HCT116 (cell line): ENCODE measurements around the gene INS. TPM values are rescaled to one million over a fixed set of nuclear protein-coding genes. Genes with fewer than 3 reads are reported as not detected.

Experiments used
- ATAC-seq: fragments of 200-7000 bp; cut with Tn5 transposase; 2 replicates; pipeline ENCODE4 v1.9.1; 2020; ENCODE audit warnings: mild to moderate bottlenecking, moderate library complexity
- BruUV-seq: library from RNA; stranded (reverse); fragments of 400-500 nt; replicated peaks from 2 replicates; lab custom pipeline; 2021; lab: Mats Ljungman, UMichigan
- CTCF ChIA-PET: fragments of 300-600 bp; sonication (Branson Sonifier 250); formaldehyde crosslinking; loops from one replicate; lab custom pipeline; 2021; ENCODE audit warnings: antibody characterized with exemption; lab: Charles Lee
- POLR2A ChIA-PET: fragments of 300-600, 350-600 bp; sonication (Branson Sonifier 250); formaldehyde crosslinking; loops from one replicate; lab custom pipeline; 2021; ENCODE audit warnings: antibody characterized with exemption; lab: Charles Lee
- RAD21 ChIA-PET, 2 experiments: fragments of 300-600 bp; sonication (Branson Sonifier 250); formaldehyde crosslinking; loops; one replicate each; lab custom pipeline; 2023; ENCODE audit warnings: low total read pairs in 2 of 2; ENCODE audit not compliant: uncharacterized antibody in 2 of 2, unreplicated experiment in 2 of 2, low non-redundant PET in 1 of 2; lab: Charles Lee
- DNase-seq: peaks from one replicate; pipeline ENCODE4 v3.0.0-alpha.2; 2010; ENCODE audit warnings: low read depth, low spot score
- H2AFZ ChIP-seq: fragments of 200-600 bp; shearing (Covaris generic), sonication (generic); 2 replicates; pipeline ENCODE4 v1.6.1; 2017; ENCODE audit warnings: low read depth, mixed run types, mixed read lengths, antibody characterized with exemption, low read length; ENCODE audit not compliant: poor library complexity, severe bottlenecking
- H3K27ac ChIP-seq: 2 replicates; pipeline ENCODE4 v1.5.1; 2012; ENCODE audit warnings: low read depth, low read length
- H3K27me3 ChIP-seq: fragments of 200-600 bp; sonication (generic); 2 replicates; pipeline ENCODE4 v1.6.1; 2016; ENCODE audit warnings: mixed run types, low read length, mixed read lengths; ENCODE audit not compliant: insufficient read depth
- H3K36me3 ChIP-seq, 2 experiments: fragments of 200-500 bp in 1 of 2; fragments of 200-600 bp in 1 of 2; sonication (Bioruptor generic) in 1 of 2; sonication (generic) in 1 of 2; 2 replicates each; pipeline versions ENCODE4 v1.5.1 to v1.6.1; 2014 to 2016; ENCODE audit warnings: low read length in 2 of 2, inconsistent platforms in 1 of 2, mixed read lengths in 1 of 2, mixed run types in 1 of 2; ENCODE audit not compliant: insufficient read depth in 2 of 2, control insufficient read depth in 1 of 2
- H3K4me1 ChIP-seq, 2 experiments: fragments of 200-600 bp in 1 of 2; sonication (generic) in 1 of 2; 2 replicates each; pipeline versions ENCODE4 v1.5.1 to v1.6.1; 2012 to 2017; ENCODE audit warnings: low read length in 2 of 2, inconsistent platforms in 1 of 2, mild to moderate bottlenecking in 1 of 2, mixed read lengths in 1 of 2, mixed run types in 1 of 2, moderate library complexity in 1 of 2; ENCODE audit not compliant: insufficient read depth in 2 of 2, control insufficient read depth in 1 of 2
- H3K4me2 ChIP-seq: fragments of 200-600 bp; sonication (generic); 2 replicates; pipeline ENCODE4 v1.6.1; 2017; ENCODE audit warnings: mixed run types, low read length, mixed read lengths
- H3K4me3 ChIP-seq, 2 experiments: fragments of 200-600 bp in 1 of 2; sonication (generic) in 1 of 2; replicated peaks in 1 of 2; 2 replicates each; pipeline ENCODE4 v1.5.1; 2011 to 2016; ENCODE audit warnings: low read length in 2 of 2, control low read depth in 1 of 2, low read depth in 1 of 2, mild to moderate bottlenecking in 1 of 2, mixed read lengths in 1 of 2, mixed run types in 1 of 2
- H3K79me2 ChIP-seq: fragments of 200-600 bp; sonication (generic); 2 replicates; pipeline ENCODE4 v1.6.1; 2017; ENCODE audit warnings: mild to moderate bottlenecking, mixed run types, low read length, moderate library complexity, mixed read lengths; ENCODE audit not compliant: insufficient read depth
- H3K9ac ChIP-seq: fragments of 200-600 bp; sonication (generic); 2 replicates; pipeline ENCODE4 v1.6.1; 2016; ENCODE audit warnings: low read length, mixed read lengths
- H3K9me2 ChIP-seq: fragments of 200-600 bp; sonication (generic), shearing (Covaris generic); 2 replicates; pipeline ENCODE4 v1.6.1; 2017; ENCODE audit warnings: mixed run types, mild to moderate bottlenecking, moderate library complexity; ENCODE audit not compliant: insufficient read depth
- H3K9me3 ChIP-seq, 2 experiments: fragments of 200-500 bp in 1 of 2; fragments of 200-600 bp in 1 of 2; sonication (Bioruptor generic) in 1 of 2; sonication (generic) in 1 of 2; 2 replicates each; pipeline ENCODE4 v1.6.1; 2014 to 2017; ENCODE audit warnings: low read length in 2 of 2, mixed read lengths in 2 of 2, inconsistent platforms in 1 of 2, low read depth in 1 of 2, mild to moderate bottlenecking in 1 of 2, mixed run types in 1 of 2, moderate library complexity in 1 of 2; ENCODE audit not compliant: control insufficient read depth in 1 of 2, insufficient read depth in 1 of 2
- H4K20me1 ChIP-seq: fragments of 200-600 bp; sonication (generic), shearing (Covaris generic); 2 replicates; pipeline ENCODE4 v1.6.1; 2017; ENCODE audit warnings: mixed run types, mild to moderate bottlenecking, moderate library complexity; ENCODE audit not compliant: insufficient read depth
- CBX3 ChIP-seq: IDR thresholded peaks from 2 replicates; pipeline ENCODE4 v1.6.1; 2012; ENCODE audit warnings: low read depth
- CEBPB ChIP-seq: IDR thresholded peaks from 2 replicates; pipeline ENCODE4 v1.6.1; 2012; ENCODE audit warnings: low read depth
- EGR1 ChIP-seq: IDR thresholded peaks from 2 replicates; pipeline ENCODE4 v1.6.1; 2012; ENCODE audit warnings: low read depth
- EZH2 ChIP-seq: fragments of 200-600 bp; sonication (generic); IDR thresholded peaks from 2 replicates; pipeline ENCODE4 v1.6.1; 2017; ENCODE audit warnings: antibody characterized with exemption, mixed run types
- EZH2phosphoT487 ChIP-seq: fragments of 200-600 bp; IDR thresholded peaks from 2 replicates; pipeline ENCODE4 v1.6.1; 2018; ENCODE audit warnings: antibody characterized with exemption, borderline replicate concordance
- FOSL1 ChIP-seq: IDR thresholded peaks from 2 replicates; pipeline ENCODE4 v1.6.1; 2012; ENCODE audit warnings: low read depth
- JUND ChIP-seq: IDR thresholded peaks from 2 replicates; pipeline ENCODE4 v1.6.1; 2012
- POLR2A ChIP-seq: IDR thresholded peaks from 2 replicates; pipeline ENCODE4 v1.7.0; 2011; ENCODE audit warnings: borderline replicate concordance; ENCODE audit not compliant: insufficient read depth, insufficient read length; ENCODE audit errors: extremely low read depth
- RAD21 ChIP-seq: IDR thresholded peaks from 2 replicates; pipeline ENCODE4 v1.6.1; 2012; ENCODE audit warnings: low read depth, mild to moderate bottlenecking
- SIN3A ChIP-seq: IDR thresholded peaks from 2 replicates; pipeline ENCODE4 v1.6.1; 2012; ENCODE audit warnings: low read depth
- SP1 ChIP-seq: IDR thresholded peaks from 2 replicates; pipeline ENCODE4 v1.6.1; 2012; ENCODE audit warnings: low read depth
- SRF ChIP-seq: IDR thresholded peaks from 2 replicates; pipeline ENCODE4 v1.6.1; 2012; ENCODE audit warnings: low read depth
- TCF7L2 ChIP-seq: IDR thresholded peaks from 2 replicates; pipeline ENCODE4 v1.7.0; 2011; ENCODE audit warnings: borderline replicate concordance, inconsistent platforms; ENCODE audit not compliant: insufficient read depth, insufficient read length; ENCODE audit errors: extremely low read depth
- YY1 ChIP-seq: IDR thresholded peaks from 2 replicates; pipeline ENCODE4 v1.6.1; 2011; ENCODE audit warnings: low read length, low read depth, moderate library complexity, mild to moderate bottlenecking; ENCODE audit not compliant: insufficient replicate concordance; ENCODE audit errors: extremely low read depth
- ZFX ChIP-seq: fragments of 450-650 bp; IDR thresholded peaks from 2 replicates; pipeline ENCODE4 v1.6.1; 2017
- intact Hi-C: fragments of 100-400 bp; cut with micrococcal nuclease; formaldehyde crosslinking; loops from 2 replicates; pipeline ENCODE4 v1.10.0; 2022
- total RNA-seq: library from RNA; stranded (reverse); gene quantifications from one replicate; pipeline ENCODE4 v1.2.1, GENCODE V29; 2021; ENCODE audit not compliant: unreplicated experiment
- TF ChIP-seq, protein P1 (sequence below), 3 experiments: fragments of 200-600 bp in 1 of 3; sonication (generic) in 1 of 3; IDR thresholded peaks in 2 of 3; conservative IDR thresholded peaks in 1 of 3; 2 replicates each; pipeline ENCODE4 v1.5.1; 2012 to 2017; ENCODE audit warnings: low read depth in 2 of 3, low read length in 2 of 3, antibody characterized with exemption in 1 of 3, borderline replicate concordance in 1 of 3, control low read depth in 1 of 3, mild to moderate bottlenecking in 1 of 3, mixed read lengths in 1 of 3, mixed run types in 1 of 3, moderate library complexity in 1 of 3; ENCODE audit not compliant: insufficient read depth in 1 of 3
- TF ChIP-seq, protein P2 (sequence below): IDR thresholded peaks from 2 replicates; pipeline ENCODE4 v1.6.1; 2011; ENCODE audit warnings: mild to moderate bottlenecking, low read length, moderate library complexity; ENCODE audit not compliant: insufficient replicate concordance; ENCODE audit errors: extremely low read depth
- TF ChIP-seq, protein P3 (sequence below): IDR thresholded peaks from 2 replicates; pipeline ENCODE4 v1.6.1; 2012
- TF ChIP-seq, protein P4 (sequence below): IDR thresholded peaks from 2 replicates; pipeline ENCODE4 v1.6.1; 2012; ENCODE audit warnings: low read depth

The INS gene
- total RNA-seq, 1 experiment from 2014 or later, result 0.44 TPM

DNA sequence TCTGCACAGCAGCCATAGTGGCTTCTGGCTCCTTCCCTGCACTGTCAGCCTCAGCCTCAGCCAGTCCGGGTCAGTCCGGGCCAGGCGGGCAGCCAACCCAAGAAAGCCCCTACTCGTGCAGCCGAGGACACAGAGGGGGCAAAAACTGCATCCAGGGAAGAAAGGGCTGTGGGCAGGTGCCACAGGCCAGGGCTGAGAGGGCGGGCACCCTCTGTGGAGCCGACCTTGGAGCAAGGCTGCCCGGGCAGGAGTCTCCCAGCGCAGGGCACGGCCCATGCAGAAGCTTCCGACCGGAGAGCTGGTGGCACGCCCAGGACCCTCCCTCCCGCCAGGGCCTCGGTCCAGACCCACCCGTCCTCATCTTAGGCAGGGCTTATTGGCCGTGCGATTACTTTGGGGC lies 21.1 kb upstream of the INS start:
- H3K9ac ChIP-seq, result no peak overlapping the region
- no peak overlapping the region for H2AFZ ChIP-seq
- peaks cover 30 to 57% of the 10 kb centered on the region in 2 experiments for H3K4me1 ChIP-seq
- ATAC-seq (no peak), DNase-seq (no peak)
- no peaks in the 10 kb centered on the region for H3K36me3 ChIP-seq
- POLR2A ChIA-PET, result no interaction called here
- CTCF ChIA-PET, result no interaction called here
- intact Hi-C loops, result loop anchor here (5.0 kb wide), 1 partner anchor 220 kb away; the partner anchor contains the start of gene TSSC4
- no peaks in the 10 kb centered on the region for H3K27me3 ChIP-seq
- RAD21 ChIA-PET, result no interaction called here
- H3K27ac ChIP-seq, result no peak overlapping the region
- no TSS peak for BruUV-seq
- no peaks in the 10 kb centered on the region for H3K9me2 ChIP-seq
- H3K79me2 ChIP-seq, result no peaks in the 10 kb centered on the region
- H3K9me3 ChIP-seq, result no peaks in the 10 kb centered on the region
- no peak overlapping the region for H3K4me3 ChIP-seq
- TF ChIP-seq FOSL1 (no peak), EGR1 (no peak), EZH2phosphoT487 (no peak), SIN3A (no peak), CEBPB (no peak), YY1 (no peak), EZH2 (no peak), TCF7L2 (no peak), RAD21 (no peak), CBX3 (no peak), POLR2A (no peak), SP1 (no peak), JUND (no peak), SRF (no peak), ZFX (no peak)
- TF ChIP-seq, protein P1, sequence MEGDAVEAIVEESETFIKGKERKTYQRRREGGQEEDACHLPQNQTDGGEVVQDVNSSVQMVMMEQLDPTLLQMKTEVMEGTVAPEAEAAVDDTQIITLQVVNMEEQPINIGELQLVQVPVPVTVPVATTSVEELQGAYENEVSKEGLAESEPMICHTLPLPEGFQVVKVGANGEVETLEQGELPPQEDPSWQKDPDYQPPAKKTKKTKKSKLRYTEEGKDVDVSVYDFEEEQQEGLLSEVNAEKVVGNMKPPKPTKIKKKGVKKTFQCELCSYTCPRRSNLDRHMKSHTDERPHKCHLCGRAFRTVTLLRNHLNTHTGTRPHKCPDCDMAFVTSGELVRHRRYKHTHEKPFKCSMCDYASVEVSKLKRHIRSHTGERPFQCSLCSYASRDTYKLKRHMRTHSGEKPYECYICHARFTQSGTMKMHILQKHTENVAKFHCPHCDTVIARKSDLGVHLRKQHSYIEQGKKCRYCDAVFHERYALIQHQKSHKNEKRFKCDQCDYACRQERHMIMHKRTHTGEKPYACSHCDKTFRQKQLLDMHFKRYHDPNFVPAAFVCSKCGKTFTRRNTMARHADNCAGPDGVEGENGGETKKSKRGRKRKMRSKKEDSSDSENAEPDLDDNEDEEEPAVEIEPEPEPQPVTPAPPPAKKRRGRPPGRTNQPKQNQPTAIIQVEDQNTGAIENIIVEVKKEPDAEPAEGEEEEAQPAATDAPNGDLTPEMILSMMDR (IDR thresholded peaks at IDR 0.05 in 2 of 3, conservative IDR thresholded peaks at IDR 0.05 in 1 of 3; ENCODE audit: borderline replicate concordance in 1 of 3, insufficient read depth in 1 of 3, low read depth in 2 of 3, low read length in 2 of 3), result no peak
- TF ChIP-seq, protein P2, sequence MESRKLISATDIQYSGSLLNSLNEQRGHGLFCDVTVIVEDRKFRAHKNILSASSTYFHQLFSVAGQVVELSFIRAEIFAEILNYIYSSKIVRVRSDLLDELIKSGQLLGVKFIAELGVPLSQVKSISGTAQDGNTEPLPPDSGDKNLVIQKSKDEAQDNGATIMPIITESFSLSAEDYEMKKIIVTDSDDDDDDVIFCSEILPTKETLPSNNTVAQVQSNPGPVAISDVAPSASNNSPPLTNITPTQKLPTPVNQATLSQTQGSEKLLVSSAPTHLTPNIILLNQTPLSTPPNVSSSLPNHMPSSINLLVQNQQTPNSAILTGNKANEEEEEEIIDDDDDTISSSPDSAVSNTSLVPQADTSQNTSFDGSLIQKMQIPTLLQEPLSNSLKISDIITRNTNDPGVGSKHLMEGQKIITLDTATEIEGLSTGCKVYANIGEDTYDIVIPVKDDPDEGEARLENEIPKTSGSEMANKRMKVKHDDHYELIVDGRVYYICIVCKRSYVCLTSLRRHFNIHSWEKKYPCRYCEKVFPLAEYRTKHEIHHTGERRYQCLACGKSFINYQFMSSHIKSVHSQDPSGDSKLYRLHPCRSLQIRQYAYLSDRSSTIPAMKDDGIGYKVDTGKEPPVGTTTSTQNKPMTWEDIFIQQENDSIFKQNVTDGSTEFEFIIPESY, result no peak
- TF ChIP-seq, protein P3, sequence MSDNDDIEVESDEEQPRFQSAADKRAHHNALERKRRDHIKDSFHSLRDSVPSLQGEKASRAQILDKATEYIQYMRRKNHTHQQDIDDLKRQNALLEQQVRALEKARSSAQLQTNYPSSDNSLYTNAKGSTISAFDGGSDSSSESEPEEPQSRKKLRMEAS, result no peak
- TF ChIP-seq, protein P4, sequence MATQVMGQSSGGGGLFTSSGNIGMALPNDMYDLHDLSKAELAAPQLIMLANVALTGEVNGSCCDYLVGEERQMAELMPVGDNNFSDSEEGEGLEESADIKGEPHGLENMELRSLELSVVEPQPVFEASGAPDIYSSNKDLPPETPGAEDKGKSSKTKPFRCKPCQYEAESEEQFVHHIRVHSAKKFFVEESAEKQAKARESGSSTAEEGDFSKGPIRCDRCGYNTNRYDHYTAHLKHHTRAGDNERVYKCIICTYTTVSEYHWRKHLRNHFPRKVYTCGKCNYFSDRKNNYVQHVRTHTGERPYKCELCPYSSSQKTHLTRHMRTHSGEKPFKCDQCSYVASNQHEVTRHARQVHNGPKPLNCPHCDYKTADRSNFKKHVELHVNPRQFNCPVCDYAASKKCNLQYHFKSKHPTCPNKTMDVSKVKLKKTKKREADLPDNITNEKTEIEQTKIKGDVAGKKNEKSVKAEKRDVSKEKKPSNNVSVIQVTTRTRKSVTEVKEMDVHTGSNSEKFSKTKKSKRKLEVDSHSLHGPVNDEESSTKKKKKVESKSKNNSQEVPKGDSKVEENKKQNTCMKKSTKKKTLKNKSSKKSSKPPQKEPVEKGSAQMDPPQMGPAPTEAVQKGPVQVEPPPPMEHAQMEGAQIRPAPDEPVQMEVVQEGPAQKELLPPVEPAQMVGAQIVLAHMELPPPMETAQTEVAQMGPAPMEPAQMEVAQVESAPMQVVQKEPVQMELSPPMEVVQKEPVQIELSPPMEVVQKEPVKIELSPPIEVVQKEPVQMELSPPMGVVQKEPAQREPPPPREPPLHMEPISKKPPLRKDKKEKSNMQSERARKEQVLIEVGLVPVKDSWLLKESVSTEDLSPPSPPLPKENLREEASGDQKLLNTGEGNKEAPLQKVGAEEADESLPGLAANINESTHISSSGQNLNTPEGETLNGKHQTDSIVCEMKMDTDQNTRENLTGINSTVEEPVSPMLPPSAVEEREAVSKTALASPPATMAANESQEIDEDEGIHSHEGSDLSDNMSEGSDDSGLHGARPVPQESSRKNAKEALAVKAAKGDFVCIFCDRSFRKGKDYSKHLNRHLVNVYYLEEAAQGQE, result no peak
- no peaks in the 10 kb centered on the region for H4K20me1 ChIP-seq
- peak overlapping the region; percentile 90; the same call in 1 of the 2 replicates for H3K4me2 ChIP-seq
